Hepatocyte (in vitro differentiated cells): Measurements from ENCODE around the gene DAP. TPM values are rescaled to one million over a fixed set of nuclear protein-coding genes. Genes with fewer than 3 reads are reported as not detected.

Source experiments
- DNase-seq: peaks from one replicate; pipeline ENCODE4 v3.0.0-alpha.2; 2016; ENCODE audit warnings: low spot score
- H2AFZ ChIP-seq: fragments of 200-600 bp; sonication (generic); 2 replicates; pipeline ENCODE4 v1.6.0; 2016; ENCODE audit warnings: antibody characterized with exemption, mild to moderate bottlenecking
- H3K27ac ChIP-seq: fragments of 200-600 bp; sonication (generic); 2 replicates; pipeline ENCODE4 v1.5.1; 2016; ENCODE audit warnings: mild to moderate bottlenecking
- H3K27me3 ChIP-seq: fragments of 200-600 bp; sonication (generic); 2 replicates; pipeline ENCODE4 v1.6.1; 2016
- H3K36me3 ChIP-seq: fragments of 200-600 bp; sonication (generic); replicated peaks from 2 replicates; pipeline ENCODE4 v1.5.1; 2016; ENCODE audit warnings: low read depth; ENCODE audit not compliant: insufficient read depth
- H3K4me1 ChIP-seq: fragments of 200-600 bp; sonication (generic); 2 replicates; pipeline ENCODE4 v1.5.1; 2016; ENCODE audit warnings: mild to moderate bottlenecking, moderate library complexity; ENCODE audit not compliant: insufficient read depth
- H3K4me2 ChIP-seq: fragments of 200-600 bp; sonication (generic); 2 replicates; pipeline ENCODE4 v1.6.0; 2016
- H3K4me3 ChIP-seq: fragments of 200-600 bp; sonication (generic); 2 replicates; pipeline ENCODE4 v1.5.1; 2016; ENCODE audit warnings: mild to moderate bottlenecking
- H3K79me2 ChIP-seq: fragments of 200-600 bp; sonication (generic); 2 replicates; pipeline ENCODE4 v1.6.0; 2017; ENCODE audit warnings: mild to moderate bottlenecking
- H3K9me2 ChIP-seq: fragments of 200-600 bp; sonication (generic); replicated peaks from 2 replicates; pipeline ENCODE4 v1.6.0; 2017; ENCODE audit warnings: mild to moderate bottlenecking; ENCODE audit not compliant: insufficient read depth
- H3K9me3 ChIP-seq: fragments of 200-600 bp; sonication (generic); 2 replicates; pipeline ENCODE4 v1.5.1; 2016; ENCODE audit warnings: low read depth, mild to moderate bottlenecking
- H4K20me1 ChIP-seq: fragments of 200-600 bp; sonication (generic); 2 replicates; pipeline ENCODE4 v1.6.0; 2016; ENCODE audit warnings: mild to moderate bottlenecking; ENCODE audit not compliant: insufficient read depth, poor library complexity, severe bottlenecking
- EZH2 ChIP-seq: fragments of 200-600 bp; sonication (generic); IDR thresholded peaks from 2 replicates; pipeline ENCODE4 v1.6.1; 2016; ENCODE audit warnings: antibody characterized with exemption, mild to moderate bottlenecking, borderline replicate concordance
- EZH2phosphoT487 ChIP-seq: fragments of 200-600 bp; sonication (generic); IDR thresholded peaks from one replicate; pipeline ENCODE4 v1.6.1; 2018; ENCODE audit warnings: antibody characterized with exemption, mild to moderate bottlenecking, low read depth, moderate library complexity; ENCODE audit not compliant: unreplicated experiment, severe bottlenecking
- WGBS: methylation state at CpG from one replicate; pipeline ENCODE4 v1.1.6; 2016; ENCODE audit warnings: low lambda C conversion rate; ENCODE audit errors: missing lambda C conversion rate; 5-methylcytosine and 5-hydroxymethylcytosine counted together
- polyA plus RNA-seq: library from polyadenylated mRNA; unstranded; fragments of >200 nt; fragmentation: Nextera tagmentation; extraction: Ambion mirVana; gene quantifications from 2 replicates; pipeline ENCODE4 v1.2.1, GENCODE V29; 2016
- total RNA-seq: library from RNA; depleted of rRNA; stranded (reverse); fragments of >200 nt; gene quantifications from 2 replicates; pipeline ENCODE4 v1.2.3, GENCODE V29; 2014
- TF ChIP-seq, protein P1 (sequence below): fragments of 200-600 bp; sonication (generic); IDR thresholded peaks from 2 replicates; pipeline ENCODE4 v1.5.1; 2016; ENCODE audit warnings: antibody characterized with exemption, mild to moderate bottlenecking; ENCODE audit not compliant: poor library complexity

DAP gene
- total and polyA plus RNA-seq, 2 experiments from 2014 or later: 74.8 to 196 TPM

DNA sequence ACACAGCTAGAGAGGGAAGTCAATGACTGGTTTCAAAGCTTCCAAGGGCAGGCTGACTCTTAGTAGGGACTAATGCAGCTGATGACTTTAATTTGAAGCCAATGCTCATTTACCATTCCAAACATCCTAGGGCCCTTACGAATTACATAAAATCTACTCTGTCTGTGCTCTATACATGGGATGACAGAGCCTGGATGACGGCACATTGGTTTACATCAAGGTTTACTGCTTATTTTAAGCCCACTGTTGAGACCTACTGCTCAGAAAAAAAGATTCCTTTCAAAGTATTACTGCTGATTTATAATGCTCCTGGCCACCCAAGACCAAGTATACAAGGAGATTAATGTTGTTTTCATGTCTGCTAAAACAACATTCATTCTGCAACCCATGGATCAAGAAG is 74.1 kb downstream of the DAP start:
- no peaks in the 10 kb centered on the region for H3K9me2 ChIP-seq
- 94% methylated on average over 2 of the region's 2 CpGs for WGBS

DNA sequence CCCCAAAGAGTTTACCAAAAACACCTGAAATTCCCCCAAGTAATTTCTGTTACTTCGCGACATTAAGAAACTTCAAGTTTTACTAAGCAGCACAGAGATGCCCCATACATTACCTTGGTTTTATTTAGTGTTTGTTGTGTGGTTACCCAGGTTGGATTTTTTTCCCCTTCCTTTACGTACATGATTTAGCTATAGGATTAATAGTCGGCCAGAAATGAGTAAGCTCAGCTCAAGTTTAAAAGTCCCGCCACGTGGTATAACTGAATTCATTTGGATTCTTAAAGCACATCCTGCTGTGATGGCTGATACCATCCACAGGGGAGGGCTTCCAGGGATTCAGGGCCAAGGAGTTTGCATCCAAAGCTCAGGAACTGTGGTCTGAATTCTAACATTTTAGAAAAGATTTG is 75.9 kb downstream of the DAP start:
- no peaks in the 10 kb centered on the region for H3K4me1 ChIP-seq
- H4K20me1 ChIP-seq: peaks cover 10% of the 10 kb centered on the region
- WGBS: 81% methylated on average over 6 of the region's 6 CpGs

More for the DNA sequence above, 74.1 kb downstream of the DAP start:
- H3K9me3 ChIP-seq: no peaks in the 10 kb centered on the region
- TF ChIP-seq EZH2phosphoT487: no peak
- TF ChIP-seq, protein P1, sequence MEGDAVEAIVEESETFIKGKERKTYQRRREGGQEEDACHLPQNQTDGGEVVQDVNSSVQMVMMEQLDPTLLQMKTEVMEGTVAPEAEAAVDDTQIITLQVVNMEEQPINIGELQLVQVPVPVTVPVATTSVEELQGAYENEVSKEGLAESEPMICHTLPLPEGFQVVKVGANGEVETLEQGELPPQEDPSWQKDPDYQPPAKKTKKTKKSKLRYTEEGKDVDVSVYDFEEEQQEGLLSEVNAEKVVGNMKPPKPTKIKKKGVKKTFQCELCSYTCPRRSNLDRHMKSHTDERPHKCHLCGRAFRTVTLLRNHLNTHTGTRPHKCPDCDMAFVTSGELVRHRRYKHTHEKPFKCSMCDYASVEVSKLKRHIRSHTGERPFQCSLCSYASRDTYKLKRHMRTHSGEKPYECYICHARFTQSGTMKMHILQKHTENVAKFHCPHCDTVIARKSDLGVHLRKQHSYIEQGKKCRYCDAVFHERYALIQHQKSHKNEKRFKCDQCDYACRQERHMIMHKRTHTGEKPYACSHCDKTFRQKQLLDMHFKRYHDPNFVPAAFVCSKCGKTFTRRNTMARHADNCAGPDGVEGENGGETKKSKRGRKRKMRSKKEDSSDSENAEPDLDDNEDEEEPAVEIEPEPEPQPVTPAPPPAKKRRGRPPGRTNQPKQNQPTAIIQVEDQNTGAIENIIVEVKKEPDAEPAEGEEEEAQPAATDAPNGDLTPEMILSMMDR: no peak
- no peak for TF ChIP-seq EZH2
- no peak overlapping the region for H3K4me3 ChIP-seq
- no peak overlapping the region for H3K27ac ChIP-seq
- no peak overlapping the region for H3K4me2 ChIP-seq
- no peaks in the 10 kb centered on the region for H3K27me3 ChIP-seq
- no peaks in the 10 kb centered on the region for H3K4me1 ChIP-seq
- H3K36me3 ChIP-seq: no peaks in the 10 kb centered on the region
- DNase-seq: no peak
- peaks cover 11% of the 10 kb centered on the region for H4K20me1 ChIP-seq
- H2AFZ ChIP-seq: no peak overlapping the region
- peaks cover 22% of the 10 kb centered on the region for H3K79me2 ChIP-seq

DNA sequence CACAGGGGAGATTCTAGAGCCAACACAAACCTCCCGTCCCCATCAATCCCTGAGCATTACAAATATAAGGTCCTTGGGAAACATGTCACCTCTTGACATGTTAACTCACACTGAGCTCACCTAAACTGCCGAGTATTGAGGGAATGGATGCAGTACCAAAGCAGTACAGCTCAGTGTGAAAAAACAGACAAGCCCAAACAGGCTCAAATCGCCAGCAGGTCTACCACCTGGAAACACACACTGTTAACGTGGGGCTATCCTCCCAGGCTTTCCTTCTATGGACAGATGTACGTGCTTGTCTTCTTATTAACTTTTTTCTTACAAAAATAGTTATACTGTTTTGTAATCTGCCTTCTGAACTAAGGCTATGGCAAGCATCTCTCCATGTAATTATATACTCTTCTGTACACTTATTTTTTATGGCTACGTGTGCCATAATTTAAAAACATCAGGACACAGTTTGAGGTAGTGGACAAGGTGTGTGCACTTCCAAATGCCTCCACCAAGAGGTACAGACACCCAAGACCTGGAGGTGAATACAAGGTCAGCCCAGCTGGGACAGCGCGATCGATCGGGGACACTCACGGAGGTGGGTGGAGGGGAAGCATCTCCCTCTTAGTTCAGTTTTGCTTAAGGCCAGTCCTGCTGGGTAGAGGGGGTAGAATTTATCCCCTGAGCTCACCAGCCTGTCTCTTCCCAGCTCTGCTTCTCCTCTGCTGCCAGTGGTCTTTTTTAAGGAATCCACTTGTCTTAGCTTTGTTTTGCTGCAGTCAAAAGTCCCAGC is 76.5 kb downstream of the DAP start:
- 94% methylated on average over 11 of the region's 11 CpGs for WGBS
- Histone ChIP-seq H3K9me2 (no peaks in the 10 kb centered on the region), H3K79me2 (peaks cover 9% of the 10 kb centered on the region), H2AFZ (no peak overlapping the region), H3K4me2 (no peak overlapping the region), H3K27me3 (no peaks in the 10 kb centered on the region), H3K4me1 (no peaks in the 10 kb centered on the region), H4K20me1 (peaks cover 7% of the 10 kb centered on the region), H3K36me3 (no peaks in the 10 kb centered on the region), H3K4me3 (no peak overlapping the region), H3K27ac (no peak overlapping the region), H3K9me3 (no peaks in the 10 kb centered on the region)
- TF ChIP-seq, protein P1: no peak
- no peak for TF ChIP-seq EZH2phosphoT487
- no peak for TF ChIP-seq EZH2
- no peak for DNase-seq

More for the DNA sequence above, 75.9 kb downstream of the DAP start:
- H3K4me2 ChIP-seq: no peak overlapping the region
- no peaks in the 10 kb centered on the region for H3K27me3 ChIP-seq
- H3K27ac ChIP-seq: no peak overlapping the region
- no peak for DNase-seq
- peaks cover 12% of the 10 kb centered on the region for H3K79me2 ChIP-seq
- H3K9me2 ChIP-seq: no peaks in the 10 kb centered on the region
- no peak overlapping the region for H3K4me3 ChIP-seq
- TF ChIP-seq EZH2 (no peak), EZH2phosphoT487 (no peak)
- TF ChIP-seq, protein P1: no peak
- H3K9me3 ChIP-seq: no peaks in the 10 kb centered on the region
- no peaks in the 10 kb centered on the region for H3K36me3 ChIP-seq
- H2AFZ ChIP-seq: no peak overlapping the region
